ENCODE measurements around the gene MYO10. TPM values are rescaled to one million over a fixed set of nuclear protein-coding genes. Genes with fewer than 3 reads are reported as not detected.
A peak's percentile ranks its signal among the peaks of the same experiment; 100 is the strongest.

The MYO10 gene
- total and polyA plus RNA-seq, 2 of the 8 experiments (the other 6 are each of a cell fraction or from before 2014, with no cell fraction given): 21.5 to 107 TPM

DNA sequence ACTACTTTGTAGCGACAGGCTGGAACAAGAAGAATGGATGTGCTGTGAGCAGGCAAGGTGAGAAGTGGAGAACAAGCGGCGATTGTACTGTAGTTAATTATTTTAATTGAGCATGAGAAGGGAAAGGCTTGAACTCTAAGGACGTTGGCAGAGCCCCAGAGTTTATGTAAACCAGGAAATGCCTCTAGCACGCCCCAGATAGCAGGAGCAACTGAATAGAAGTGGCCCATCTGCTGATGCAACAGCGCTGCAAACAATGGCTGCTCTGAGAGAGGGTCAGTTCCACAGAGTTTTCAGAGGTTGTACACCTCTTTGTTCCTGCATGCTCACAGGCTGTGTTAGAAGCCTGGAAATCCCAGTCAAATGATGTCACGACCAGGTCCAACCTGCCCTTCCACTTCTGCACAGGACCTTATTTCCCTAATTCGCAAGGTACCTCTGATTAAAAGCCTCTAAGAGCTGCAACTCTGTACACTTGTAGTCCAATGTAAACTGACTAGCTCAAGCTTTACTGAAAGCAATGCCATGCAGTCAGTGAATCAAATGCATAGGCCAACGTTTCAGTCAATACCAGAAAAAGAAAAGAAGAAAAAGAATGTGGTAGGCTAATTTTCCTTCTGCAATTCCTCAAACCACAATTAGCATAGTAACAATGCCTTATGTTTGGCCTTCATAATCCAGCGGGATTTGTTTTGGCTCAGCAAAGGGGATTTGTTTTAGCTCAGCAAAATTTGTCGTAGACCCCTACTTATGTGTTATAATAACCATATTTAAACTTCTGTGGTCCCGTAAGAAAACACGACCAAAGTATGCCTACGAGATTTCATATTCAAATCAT, 199.7 kb downstream of the MYO10 start:
- no peaks in the 10 kb centered on the region for H3K9me3 ChIP-seq (ENCODE audit: insufficient read depth in 2 of 2, low read depth in 1 of 2, low read length in 1 of 2)
- H4K91ac ChIP-seq (replicated peaks; ENCODE audit: insufficient read length, low read length): peak overlapping the region; percentile 67
- DNase-seq (ENCODE audit: low read depth in 1 of 2, low spot score in 2 of 2): no peak
- H2BK12ac ChIP-seq (ENCODE audit: low read depth, low read length): peak overlapping the region; percentile 89
- H4K5ac ChIP-seq (ENCODE audit: insufficient read length, low read depth, low read length): peak overlapping the region; percentile 90
- H2BK5ac ChIP-seq (ENCODE audit: low read depth, low read length): peak overlapping the region; percentile 91
- H3K4me3 ChIP-seq (ENCODE audit: extremely low read depth in 1 of 4, insufficient read depth in 2 of 4, low read depth in 3 of 4, low read length in 4 of 4): peak overlapping the region; percentile 27 to 89 (median 66)
- no peak for FAIRE-seq
- H3K4me2 ChIP-seq (ENCODE audit: insufficient read depth in 1 of 2, low read depth in 2 of 2, low read length in 2 of 2): peak overlapping the region; percentile 81 to 97
- no peak overlapping the region for H2AFZ ChIP-seq (ENCODE audit: low read length)
- H3K9ac ChIP-seq (replicated peaks in 1 of 4; ENCODE audit: extremely low read depth in 1 of 4, low read depth in 3 of 4, low read length in 3 of 4): peak overlapping the region; percentile 54 to 77 (median 74)
- CTCF ChIA-PET (ENCODE audit: partially characterized antibody): interaction anchor here (0.5 to 1.2 kb wide), 4 partner anchors 23 to 454 kb away, joined by 3 to 4 read pairs (median 4); no protein-coding TSS in a partner anchor
- H2AK5ac ChIP-seq (ENCODE audit: low read depth, low read length): peak overlapping the region; percentile 28
- H3K4me1 ChIP-seq (replicated peaks in 1 of 4; ENCODE audit: control insufficient read depth in 3 of 4, insufficient read depth in 4 of 4, low read length in 3 of 4): peaks cover 12 to 35% (median 21%) of the 10 kb centered on the region in 4 experiments; a peak in 6 of 7 replicates
- peak overlapping the region; percentile 75 for H2BK20ac ChIP-seq (ENCODE audit: low read length)
- H2BK120ac ChIP-seq (replicated peaks; ENCODE audit: low read depth, low read length): peak overlapping the region; percentile 73
- peaks cover 0 to 33% (median 2%) of the 10 kb centered on the region in 4 experiments; a peak in 5 of 8 replicates for H3K36me3 ChIP-seq (ENCODE audit: control insufficient read depth in 2 of 4, insufficient read depth in 4 of 4, low read length in 3 of 4)
- H3K27ac ChIP-seq (ENCODE audit: low read depth, low read length): peak overlapping the region; percentile 90
- H3K56ac ChIP-seq (replicated peaks; ENCODE audit: insufficient read length, low read depth, low read length): peak overlapping the region; percentile 44
- H3K23ac ChIP-seq (ENCODE audit: insufficient read length): no peak overlapping the region
- no peak overlapping the region for H4K8ac ChIP-seq (ENCODE audit: extremely low read depth, insufficient read depth, low read length)
- H4K20me1 ChIP-seq (replicated peaks in 1 of 2; ENCODE audit: control insufficient read depth in 1 of 2, insufficient read depth in 2 of 2, low read length in 2 of 2): peaks cover 0 to 2% of the 10 kb centered on the region in 2 experiments
- 4% methylated on average over 14 of the region's 14 CpGs; no CpG with 5 or more reads in 1 of the 2 experiments for WGBS, 2 experiments (ENCODE audit: extremely low coverage in 1 of 2, insufficient coverage in 1 of 2, insufficient read length in 1 of 2, insufficient replicate concordance in 2 of 2, low coverage in 1 of 2, low lambda C conversion rate in 2 of 2, missing lambda C conversion rate in 1 of 2)
- POLR2A ChIA-PET (ENCODE audit: partially characterized antibody): interaction anchor here (0.7 to 4.5 kb wide), 12 partner anchors 8 to 39 kb away, joined by 3 to 42 read pairs (median 7); no protein-coding TSS in a partner anchor
- peak overlapping the region; percentile 99 for H3K18ac ChIP-seq (ENCODE audit: extremely low read depth, low read length)
- peaks cover 15% of the 10 kb centered on the region for H3K23me2 ChIP-seq (ENCODE audit: low read depth, low read length)
- peaks cover 42 to 74% of the 10 kb centered on the region in 2 experiments for H3K79me2 ChIP-seq (ENCODE audit: control insufficient read depth in 1 of 2, insufficient read depth in 2 of 2, low read length in 2 of 2)
- H3K27me3 ChIP-seq (replicated peaks in 1 of 4; ENCODE audit: control insufficient read depth in 3 of 4, extremely low read depth in 1 of 4, insufficient read depth in 3 of 4, low read length in 3 of 4): no peaks in the 10 kb centered on the region
- H3K4ac ChIP-seq (replicated peaks; ENCODE audit: insufficient read length, low read depth, low read length): peak overlapping the region; percentile 15
- TF ChIP-seq KDM1A (IDR thresholded peaks at IDR 0.05; ENCODE audit: borderline replicate concordance, low read length) (no peak), POLR2AphosphoS5 (IDR thresholded peaks at IDR 0.05; ENCODE audit: low read depth, low read length) (peak; percentile 65), YY1 (IDR thresholded peaks at IDR 0.05; ENCODE audit: low read depth, low read length) (peak; percentile 90), CHD2 (IDR thresholded peaks at IDR 0.05; ENCODE audit: low read length) (0 out of 2 replicates have a peak, but pooled peaks have one; percentile 36), TBP (IDR thresholded peaks at IDR 0.05; ENCODE audit: low read depth, low read length) (peak; percentile 72; the same call in 1 of the 2 replicates), TAF1 (IDR thresholded peaks at IDR 0.05; ENCODE audit: low read depth, low read length) (peak; percentile 78), ATF3 (IDR thresholded peaks at IDR 0.05; ENCODE audit: insufficient read depth, low read depth, low read length) (peak; percentile 63), POLR2A (IDR thresholded peaks at IDR 0.05; ENCODE audit: control extremely low read depth in 1 of 2, low read depth in 2 of 2, low read length in 2 of 2) (peak; percentile 72 to 88), HDAC6 (IDR thresholded peaks at IDR 0.05; ENCODE audit: low read depth, low read length) (no peak), CREB1 (IDR thresholded peaks at IDR 0.05) (peak; percentile 36; the same call in 1 of the 2 replicates), CEBPB (IDR thresholded peaks at IDR 0.05; ENCODE audit: low read depth, low read length) (peak; percentile 94), EZH2 (IDR thresholded peaks at IDR 0.05; ENCODE audit: low read depth, low read length, severe bottlenecking) (no peak)
- H3K14ac ChIP-seq (ENCODE audit: insufficient read length): no peak overlapping the region
- peaks cover 5% of the 10 kb centered on the region; the same call in 1 of the 2 replicates for H3K79me1 ChIP-seq (ENCODE audit: low read depth, low read length)
- H2BK15ac ChIP-seq (ENCODE audit: low read length): peak overlapping the region; percentile 75; the same call in 1 of the 2 replicates
